Measurements from ENCODE around the gene SPOCK1.

DNA sequence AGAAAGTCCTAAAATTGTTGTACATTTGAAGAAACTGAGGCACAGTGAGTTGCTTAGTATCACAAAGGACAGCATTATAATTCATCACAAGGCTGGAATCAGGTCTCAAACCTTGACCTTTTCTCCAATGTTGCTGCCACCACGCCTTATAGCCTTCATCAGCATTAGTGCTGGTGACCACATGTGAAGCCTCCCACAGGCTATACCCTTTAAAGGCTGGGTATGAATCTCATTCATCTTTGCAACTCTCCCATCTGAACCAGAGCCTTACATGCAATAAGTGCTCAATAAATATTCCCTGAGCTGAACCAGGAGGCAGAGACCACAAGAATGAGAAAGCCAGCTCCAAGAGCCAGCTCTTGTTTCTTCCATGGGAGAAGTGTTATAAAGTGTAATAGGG, 104.7 kb downstream of the SPOCK1 start:
- TF ChIP-seq E2F5 (CRISPR knock-in tag; conservative IDR thresholded peaks at IDR 0.05): no peak
- no peak for TF ChIP-seq THAP9 (CRISPR knock-in tag; IDR thresholded peaks at IDR 0.05; ENCODE audit: borderline replicate concordance)
